NOMO-1 (cell line): ENCODE data around the gene PRKG1.

ENCODE experiments used
- DNase-seq, 2 experiments: peaks; one replicate each; lab custom pipeline; 2025; ENCODE audit not compliant: unreplicated experiment in 2 of 2; lab: John Stamatoyannopoulos, UW

PRKG1 gene

DNA sequence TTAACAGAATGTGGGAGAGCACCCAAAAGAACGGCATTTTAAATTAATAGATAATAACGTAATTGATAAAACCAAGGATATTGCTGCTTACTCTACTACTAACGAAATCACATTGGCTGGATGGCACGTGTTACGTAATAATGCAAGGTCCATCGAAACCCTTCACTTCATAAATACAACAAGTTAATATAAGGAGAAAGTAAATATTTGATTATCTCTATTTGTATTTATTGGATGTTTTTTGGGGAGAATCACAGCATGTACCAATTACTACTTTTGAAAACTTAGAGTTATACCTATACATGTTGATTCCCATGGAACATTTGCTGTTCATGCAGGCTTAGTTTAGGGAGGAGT is 1.6 kb downstream of the PRKG1 start:
- DNase-seq: no peak

DNA sequence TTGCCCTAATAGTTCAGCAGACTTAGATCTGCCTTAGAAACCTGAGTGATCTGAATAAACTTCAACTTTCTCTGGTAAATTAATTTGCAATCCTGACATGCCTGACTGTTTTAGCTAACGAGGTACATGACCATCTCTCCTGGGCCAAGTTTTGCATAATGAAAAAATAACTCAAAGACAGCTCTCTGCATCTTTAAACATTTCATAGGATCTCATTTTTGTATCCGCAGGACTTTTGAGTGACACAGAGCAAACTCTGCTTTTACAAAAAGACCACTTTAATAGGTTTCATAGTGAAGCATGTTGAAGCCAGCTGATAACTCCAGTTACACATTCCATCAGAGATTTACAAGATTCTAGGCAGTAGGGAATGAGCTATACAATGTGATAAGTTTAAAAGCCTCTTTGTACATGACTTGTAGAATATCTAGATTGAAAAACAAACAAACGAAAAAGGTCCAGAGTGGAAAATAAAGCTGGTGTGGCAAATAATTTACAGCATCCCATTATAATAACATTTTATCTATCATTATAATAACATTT is 2.1 kb downstream of the PRKG1 start:
- no peak for DNase-seq

DNA sequence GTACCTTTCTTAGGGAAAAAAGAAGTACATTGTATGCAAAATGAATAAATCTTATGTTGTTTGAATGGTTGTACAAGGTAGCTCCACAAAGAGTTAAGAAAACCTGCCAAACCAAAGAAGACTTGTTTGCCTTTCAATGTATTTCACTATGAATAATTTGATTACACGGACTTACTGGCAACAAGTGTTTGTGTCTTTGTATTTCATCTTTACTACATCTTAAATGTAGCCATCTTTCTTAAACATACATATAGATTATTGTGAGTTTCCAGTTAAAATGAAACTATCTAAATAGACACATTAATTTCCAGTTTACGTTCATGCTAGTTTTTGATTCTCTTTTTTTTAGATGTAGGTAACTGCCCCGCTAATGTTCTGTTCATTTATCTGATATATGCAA is 2.8 kb downstream of the PRKG1 start:
- no peak for DNase-seq

DNA sequence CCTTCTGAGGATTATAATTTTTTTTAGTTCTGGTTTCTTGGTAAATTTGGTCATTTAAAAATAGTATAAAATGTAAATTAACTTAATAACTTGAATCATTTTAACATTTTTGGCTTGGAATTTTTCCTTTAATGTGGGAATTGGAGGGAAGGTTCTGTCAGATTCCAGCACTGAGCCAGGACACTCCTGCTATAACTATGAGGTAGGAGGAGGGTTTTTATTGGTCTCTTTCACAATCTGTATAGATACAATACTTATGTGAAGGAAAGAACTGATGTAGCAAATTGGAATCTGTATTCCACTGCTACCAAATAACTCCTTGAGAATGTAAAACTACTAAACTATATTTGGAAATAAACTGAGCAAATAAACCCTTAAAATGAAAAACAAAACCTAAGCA is 3.2 kb downstream of the PRKG1 start:
- DNase-seq: no peak

DNA sequence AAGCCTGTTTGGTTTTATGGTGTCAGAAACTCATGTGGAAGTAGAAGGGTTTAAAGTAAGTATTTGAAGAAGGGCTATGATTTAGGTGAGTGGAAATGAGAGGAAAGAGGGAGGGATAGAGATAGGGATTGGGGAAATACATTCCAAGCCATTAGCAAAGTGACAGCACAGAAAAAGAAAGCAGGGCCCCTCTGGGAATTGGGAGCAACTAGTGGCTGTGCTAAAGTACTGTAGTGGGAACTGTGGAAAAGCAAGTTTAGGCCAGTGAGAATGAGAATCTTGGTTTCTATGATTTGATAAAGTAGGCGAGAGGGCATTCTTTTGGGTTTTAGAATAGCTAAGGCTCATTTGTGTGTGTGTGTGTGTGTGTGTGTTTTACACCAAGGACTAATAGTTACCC is 5.0 kb downstream of the PRKG1 start:
- no peak for DNase-seq

DNA sequence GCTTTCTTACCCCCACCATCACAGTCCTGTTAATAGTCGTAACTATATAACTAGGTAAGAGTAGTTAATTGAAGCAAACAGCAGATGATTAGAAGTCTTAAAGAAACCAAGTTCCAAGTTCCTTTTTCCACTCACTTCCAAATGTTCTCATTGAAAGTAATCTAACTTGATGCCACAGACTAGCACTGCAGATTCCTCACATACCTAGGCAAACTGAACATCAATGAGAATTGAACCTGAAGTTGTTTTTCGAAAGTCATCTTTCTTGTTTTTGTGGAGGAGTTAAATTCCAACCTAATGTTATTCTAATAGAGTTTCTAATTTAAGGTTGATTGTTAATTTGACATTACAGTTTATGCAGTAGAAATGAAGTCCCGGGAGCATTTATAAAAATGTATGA is 5.5 kb downstream of the PRKG1 start:
- DNase-seq: no peak

DNA sequence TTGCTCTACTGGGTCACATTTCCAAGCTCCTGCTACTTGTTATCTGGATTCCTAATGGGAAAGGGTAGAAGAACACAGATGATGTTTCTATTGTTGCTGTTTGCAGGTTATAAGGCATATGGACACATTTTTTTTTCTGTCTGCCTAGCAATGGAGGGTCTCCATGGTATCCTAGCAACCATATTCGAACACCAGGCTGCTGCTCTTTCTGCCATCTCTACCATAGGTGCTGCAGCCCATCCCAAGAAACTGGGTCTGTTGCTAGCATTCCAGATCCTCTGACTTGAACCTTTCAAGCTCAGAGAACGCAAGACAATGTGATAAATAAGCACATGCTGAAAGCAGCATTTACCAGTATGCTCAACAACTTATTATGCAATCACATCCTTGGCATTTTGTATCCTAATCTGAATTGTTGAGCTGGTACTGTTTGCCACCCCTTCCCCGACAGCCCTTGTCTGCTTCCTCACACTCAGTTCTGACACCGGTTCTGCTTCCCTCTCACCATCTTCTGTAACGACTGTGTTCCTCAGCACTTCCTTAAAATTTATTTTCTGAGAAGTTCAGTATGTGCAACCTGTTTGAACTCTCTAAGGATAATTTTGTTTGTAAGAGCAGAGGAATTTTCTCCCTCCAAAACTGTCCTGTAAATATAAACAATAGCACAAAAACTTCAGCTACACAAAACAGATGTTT is 6.2 kb downstream of the PRKG1 start:
- no peak for DNase-seq

DNA sequence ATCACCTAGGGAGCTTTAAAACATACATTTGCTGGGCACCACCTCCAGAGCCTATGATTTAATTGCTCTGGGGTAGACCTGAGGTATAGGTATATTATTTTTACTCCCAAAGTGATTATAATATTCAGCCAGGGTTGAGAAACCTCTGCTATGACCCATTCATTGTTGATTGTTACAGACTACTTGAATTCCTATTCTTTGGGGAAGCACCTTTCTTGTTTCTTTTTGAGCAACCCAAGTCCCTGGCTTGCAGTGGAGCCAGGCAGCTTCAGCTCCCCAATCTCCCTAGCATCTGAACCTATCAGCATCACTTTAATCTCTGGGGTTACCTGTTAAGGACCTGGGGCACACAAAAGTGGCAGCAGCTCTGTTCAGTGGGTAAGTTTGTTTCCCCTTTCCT is 8.6 kb downstream of the PRKG1 start:
- DNase-seq: no peak

DNA sequence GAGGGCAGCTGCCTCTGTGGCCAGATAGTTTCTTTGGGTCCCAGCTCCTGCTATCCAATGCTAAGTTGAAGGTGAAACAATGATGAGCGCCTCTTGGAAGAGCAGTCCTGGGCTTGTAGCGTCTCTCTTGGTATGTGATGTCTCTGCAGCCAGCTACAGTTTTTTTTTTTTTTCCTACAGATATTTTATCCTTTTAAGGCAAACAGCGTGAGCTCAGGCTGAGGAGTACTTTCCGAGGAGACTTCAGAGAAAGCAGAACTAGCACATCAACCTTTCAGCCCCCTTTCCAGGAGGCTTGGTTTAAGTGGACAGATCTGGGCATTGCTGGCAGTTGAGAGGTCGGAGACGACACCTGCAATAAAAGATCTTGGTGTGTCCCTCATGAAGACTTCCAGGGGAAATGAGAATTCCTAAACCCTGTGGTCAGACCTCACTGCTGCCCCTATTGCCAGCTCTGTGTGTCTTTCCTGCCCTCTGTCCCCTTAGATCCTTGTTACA is 9.1 kb downstream of the PRKG1 start:
- no peak for DNase-seq

DNA sequence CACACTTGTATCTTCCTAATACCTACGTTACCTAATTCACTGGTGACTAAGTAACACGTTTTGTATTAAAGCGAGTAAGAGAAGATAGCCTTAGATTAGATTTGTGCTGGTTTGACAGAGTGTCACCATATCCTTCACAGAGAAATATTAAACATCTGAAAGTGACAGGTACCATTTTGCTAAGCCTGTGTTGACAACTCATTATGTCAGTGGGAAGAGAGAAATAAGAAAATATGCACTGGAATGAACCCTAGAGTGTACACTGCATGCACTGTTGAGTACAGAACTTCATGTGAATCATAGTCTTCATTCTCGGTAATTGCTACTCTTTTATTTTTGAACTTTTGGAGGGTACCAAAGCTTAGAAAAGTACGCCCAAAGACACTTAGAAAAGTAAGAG is 10.9 kb downstream of the PRKG1 start:
- DNase-seq: no peak

DNA sequence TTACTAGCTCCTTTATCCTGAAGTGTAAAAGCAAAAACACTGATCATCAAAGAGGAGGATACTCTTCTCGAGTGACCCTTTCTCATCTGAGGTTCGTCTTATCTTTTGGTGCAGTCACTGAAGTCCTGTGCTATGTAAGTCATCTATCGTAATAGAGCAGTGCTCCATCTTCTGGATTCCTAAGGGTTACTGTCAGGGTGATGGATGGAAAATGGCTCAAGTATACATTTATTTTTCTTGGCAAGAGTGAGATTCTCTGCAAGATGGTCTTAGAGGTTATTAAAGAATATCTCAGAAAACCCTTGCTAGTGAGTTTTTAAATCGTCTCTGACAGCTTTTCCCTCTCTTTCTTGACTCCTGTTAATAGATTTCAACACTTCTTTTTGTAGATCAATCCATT is 12.4 kb downstream of the PRKG1 start:
- DNase-seq: no peak

DNA sequence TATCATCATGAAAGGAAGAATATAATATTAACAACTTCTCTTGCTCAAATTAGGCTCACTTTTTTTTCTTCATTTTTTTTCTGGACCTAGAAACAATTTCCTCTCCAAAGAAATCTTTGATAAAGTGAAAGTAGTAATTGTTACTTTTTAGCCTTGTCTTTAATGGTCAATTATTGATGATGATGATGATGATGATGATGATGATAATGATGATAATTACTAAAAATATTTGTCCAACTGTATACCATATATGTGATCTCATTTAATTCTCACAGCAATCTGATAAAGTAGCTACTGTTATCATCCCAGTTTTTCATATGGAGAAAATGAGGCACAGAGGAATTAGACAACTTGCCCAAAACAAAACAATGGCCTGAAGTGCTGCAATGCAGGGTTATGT is 12.8 kb downstream of the PRKG1 start:
- DNase-seq: no peak

DNA sequence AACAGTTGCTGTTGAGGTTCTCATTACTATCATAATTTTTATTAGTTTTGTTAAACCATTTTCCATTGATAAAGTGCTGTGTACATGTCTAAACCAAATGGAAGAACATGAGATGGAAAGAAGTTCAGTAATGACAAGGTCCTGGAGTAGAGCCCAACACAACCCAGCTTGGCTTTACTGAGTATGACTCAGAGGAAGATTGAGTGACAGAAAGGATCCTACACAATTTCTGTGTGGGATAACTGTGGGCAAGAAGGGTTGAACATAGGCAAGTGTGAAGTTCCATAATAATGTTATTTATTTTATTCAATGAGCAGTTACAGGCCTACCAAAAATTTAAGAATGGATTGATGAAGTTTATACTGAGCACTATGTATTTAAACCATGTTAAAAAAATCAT is 15.9 kb downstream of the PRKG1 start:
- DNase-seq: no peak

DNA sequence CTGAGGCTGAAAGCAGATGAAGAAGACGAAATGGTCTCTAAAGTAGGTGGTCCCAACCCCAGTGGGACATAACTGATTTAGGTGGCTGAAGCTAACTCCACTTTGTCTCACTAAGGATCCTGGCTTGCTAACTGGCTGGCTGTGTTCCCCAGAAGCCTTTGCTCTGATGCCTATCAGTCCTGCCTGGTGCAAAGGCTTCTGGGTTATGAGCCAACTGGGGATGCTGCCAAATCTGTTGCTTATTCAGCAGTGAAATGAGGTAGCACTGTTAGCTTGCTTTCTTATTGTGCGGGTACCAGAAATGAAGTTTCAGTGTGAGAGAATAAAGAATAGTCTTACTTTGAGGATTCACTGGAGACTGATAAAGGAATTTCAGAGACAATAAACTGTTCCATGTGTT is 18.1 kb downstream of the PRKG1 start:
- no peak for DNase-seq

DNA sequence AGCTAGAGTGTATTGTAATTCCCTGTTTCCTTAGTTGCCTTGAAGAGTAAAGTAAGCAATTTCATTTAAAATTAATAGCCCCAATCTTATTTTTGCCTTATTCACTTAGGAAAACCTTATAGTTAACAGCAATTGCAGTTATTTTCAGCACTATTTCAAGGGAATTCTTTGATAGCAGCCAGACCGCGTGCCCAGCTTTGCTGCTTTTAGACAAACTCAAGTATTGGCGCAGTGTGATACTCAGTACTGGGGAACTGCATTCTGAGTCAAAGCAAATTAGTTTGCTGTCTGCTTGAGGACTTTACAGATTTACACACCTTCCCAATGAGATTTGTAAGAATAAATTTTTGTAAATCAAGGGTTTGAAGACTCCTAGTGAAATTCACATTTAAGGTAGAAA is 21.2 kb downstream of the PRKG1 start:
- no peak for DNase-seq

DNA sequence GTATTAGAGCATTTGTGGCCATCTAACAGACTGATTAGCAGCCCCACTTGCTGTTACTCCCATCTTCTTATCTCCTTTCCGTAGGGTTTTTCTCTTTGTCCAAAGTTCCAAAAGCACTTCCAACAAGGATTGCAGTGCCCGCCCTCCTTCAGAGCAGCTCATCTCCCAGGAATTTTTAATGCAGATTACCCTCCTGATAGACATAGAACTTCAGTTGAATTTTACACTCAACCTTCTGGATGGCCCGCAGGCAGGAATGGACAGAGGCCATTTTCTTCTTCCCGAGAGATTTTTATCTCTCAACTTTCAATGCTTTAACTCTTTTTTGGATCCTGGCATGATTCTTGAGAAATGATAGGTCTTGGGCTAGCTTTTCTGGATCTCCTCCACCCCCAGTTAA is 23.3 kb downstream of the PRKG1 start:
- DNase-seq: no peak

DNA sequence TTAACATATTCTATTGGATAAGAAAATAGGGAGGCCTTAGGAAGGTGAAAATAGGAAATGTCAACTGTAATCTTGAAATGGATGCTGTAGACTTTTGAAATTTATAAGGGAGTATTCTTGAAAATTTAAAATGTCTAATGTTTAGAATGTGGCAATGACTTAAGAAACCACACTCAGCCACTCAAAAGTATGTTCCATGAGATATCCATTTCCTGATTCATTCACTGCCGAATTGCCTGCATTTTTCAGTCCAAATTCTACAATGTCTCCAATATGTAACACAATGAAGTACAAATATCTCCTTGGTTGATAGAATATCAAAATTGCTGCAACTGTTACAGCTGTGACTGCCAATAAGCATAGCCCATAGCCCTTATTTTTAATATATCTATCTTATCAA is 25.9 kb downstream of the PRKG1 start:
- DNase-seq: no peak

DNA sequence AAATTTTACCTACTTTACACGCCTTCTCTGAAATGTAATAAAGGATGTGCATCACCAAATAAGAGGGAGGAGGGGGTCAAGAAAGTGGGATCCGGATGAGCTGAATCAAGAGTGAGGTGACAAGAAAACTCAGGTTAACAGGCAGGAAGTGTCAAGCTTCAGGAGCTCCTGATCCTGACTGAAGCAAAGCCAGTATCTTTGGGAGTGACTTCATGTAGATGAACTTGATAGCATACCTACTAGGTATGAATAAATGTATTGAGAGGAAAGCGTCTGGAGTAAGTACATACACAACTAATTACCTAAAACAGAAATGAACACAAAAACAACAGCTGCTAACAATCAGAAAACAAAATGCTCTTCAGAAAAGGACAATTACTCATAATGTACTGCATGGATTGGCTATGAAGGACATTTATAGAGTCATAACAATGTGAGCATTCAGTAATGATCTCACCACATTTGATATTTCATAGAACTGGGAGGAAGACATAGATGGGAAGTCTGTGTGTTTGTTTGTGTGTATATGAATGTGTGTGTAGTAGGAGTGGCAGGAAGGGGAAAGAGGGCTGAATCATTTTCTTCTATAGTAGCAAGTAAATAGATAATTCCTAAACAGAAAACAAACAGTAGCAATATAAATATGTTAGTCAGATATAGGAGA is 29.4 kb downstream of the PRKG1 start:
- DNase-seq: no peak

DNA sequence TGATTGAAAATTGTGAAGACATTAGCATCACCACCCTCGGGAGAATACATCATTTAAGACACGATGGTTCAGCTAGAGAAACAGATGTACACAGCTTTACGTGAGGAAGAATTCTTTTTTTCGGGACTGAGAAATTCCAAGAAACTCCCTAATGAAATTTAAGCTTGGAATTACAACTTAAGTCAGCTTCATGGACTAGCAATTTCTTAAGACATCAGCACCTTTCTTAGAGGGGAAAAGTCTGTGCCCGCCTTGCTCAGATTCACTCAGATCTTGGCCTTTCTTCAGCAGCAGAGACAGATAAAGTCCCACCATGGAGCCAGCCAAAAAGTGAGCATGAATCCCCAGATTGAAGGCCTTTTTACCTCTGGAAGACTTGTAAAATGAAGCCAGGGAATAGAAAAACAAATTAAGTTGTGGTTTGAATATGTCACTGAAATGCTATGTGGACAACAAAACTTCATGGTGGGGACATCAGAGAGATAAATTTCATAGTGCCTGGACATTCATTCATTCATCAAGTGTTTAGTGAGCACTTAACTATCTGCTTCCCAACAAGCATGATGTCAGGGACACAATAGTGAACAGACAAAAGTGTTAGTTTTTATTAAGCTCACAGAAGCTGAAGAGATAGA is 32.1 kb downstream of the PRKG1 start:
- no peak for DNase-seq

DNA sequence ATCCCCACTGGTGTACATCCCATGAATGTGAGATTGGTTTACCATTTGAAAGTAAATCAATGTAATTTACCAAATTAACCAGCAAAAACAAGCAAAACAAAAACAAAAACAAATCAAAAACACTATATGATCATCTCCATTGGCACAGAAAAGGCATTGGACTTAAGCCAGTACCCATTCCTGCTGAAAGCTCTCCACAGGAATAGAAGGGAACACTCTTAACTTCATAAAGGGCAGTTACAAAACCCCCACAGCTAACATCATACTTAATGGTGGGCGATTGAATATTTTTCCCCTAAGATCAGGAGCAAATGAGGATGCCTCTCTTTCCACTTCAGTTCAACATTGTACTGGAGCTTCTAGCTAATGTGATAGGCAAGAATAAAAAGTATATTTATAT is 34.1 kb downstream of the PRKG1 start:
- DNase-seq: no peak

DNA sequence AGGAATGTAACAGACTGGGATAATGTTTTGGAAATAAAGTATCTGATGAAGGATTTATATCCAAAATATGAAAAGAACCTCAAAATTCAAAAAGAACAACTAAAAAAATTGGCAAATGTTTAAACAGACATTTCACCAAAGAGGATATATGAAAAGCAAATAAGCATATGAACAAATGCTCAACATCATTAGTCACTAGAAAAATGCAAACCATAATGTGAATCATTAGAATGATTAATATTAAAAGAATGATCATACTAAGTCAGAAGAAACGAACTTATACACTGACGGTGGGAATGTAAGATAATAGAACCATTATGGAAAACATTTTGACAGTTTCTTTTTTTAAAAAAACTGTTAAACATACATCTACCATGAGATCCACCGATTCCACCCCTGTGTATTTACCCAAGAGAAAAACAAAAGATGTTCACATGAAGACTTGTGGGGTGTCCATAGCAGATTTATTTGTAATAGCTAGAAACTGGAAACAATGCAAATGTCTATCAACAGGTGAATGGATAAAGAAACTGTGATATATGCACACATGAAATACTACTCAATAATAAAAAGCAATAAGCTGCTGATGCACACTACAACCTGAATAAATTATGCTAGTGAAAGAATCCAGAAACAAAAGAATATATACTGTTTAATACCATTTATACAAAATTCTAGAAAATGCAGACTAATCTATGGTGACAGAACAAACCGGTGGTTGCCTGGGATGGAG is 35.7 kb downstream of the PRKG1 start:
- DNase-seq: no peak
